DND-41 (cell line): ENCODE results near the gene PHACTR1.

Source experiments
- ATAC-seq: fragments of 200-7000 bp; cut with Tn5 transposase; 3 replicates; pipeline ENCODE4 v1.9.1; 2021; ENCODE audit warnings: low read depth; ENCODE audit not compliant: insufficient read depth
- DNase-seq: peaks from one replicate; pipeline ENCODE4 v3.0.0-alpha.2; 2020
- H2AFZ ChIP-seq: 2 replicates; pipeline ENCODE4 v1.6.0; 2012; ENCODE audit warnings: low read depth, low read length
- H3K27ac ChIP-seq: 2 replicates; pipeline ENCODE4 v1.5.1; 2012; ENCODE audit warnings: low read length, inconsistent platforms
- H3K27me3 ChIP-seq: fragments of 200-600 bp; sonication (generic); 2 replicates; pipeline ENCODE4 v1.6.0; 2012; ENCODE audit warnings: low read length, mild to moderate bottlenecking, inconsistent platforms; ENCODE audit not compliant: insufficient read depth, poor library complexity
- H3K36me3 ChIP-seq: 2 replicates; pipeline ENCODE4 v1.5.1; 2012; ENCODE audit warnings: low read length, inconsistent platforms; ENCODE audit not compliant: insufficient read depth
- H3K4me1 ChIP-seq: 2 replicates; pipeline ENCODE4 v1.5.1; 2012; ENCODE audit warnings: mild to moderate bottlenecking, low read length; ENCODE audit not compliant: insufficient read depth
- H3K4me2 ChIP-seq: 2 replicates; pipeline ENCODE4 v1.6.0; 2012; ENCODE audit warnings: mild to moderate bottlenecking, moderate library complexity, low read length, inconsistent platforms; ENCODE audit not compliant: insufficient read depth
- H3K4me3 ChIP-seq, 2 experiments: fragments of 200-600 bp in 1 of 2; shearing (Covaris generic) in 1 of 2; 2 replicates each; pipeline ENCODE4 v1.5.1; 2012 to 2016; ENCODE audit warnings: inconsistent platforms in 2 of 2, low read length in 2 of 2, mild to moderate bottlenecking in 2 of 2, low read depth in 1 of 2, moderate library complexity in 1 of 2
- H3K79me2 ChIP-seq: 2 replicates; pipeline ENCODE4 v1.6.0; 2012; ENCODE audit warnings: low read length, inconsistent platforms; ENCODE audit not compliant: insufficient read depth
- H3K9ac ChIP-seq: 2 replicates; pipeline ENCODE4 v1.6.0; 2012; ENCODE audit warnings: low read depth, mild to moderate bottlenecking, inconsistent platforms, low read length, moderate library complexity
- H3K9me3 ChIP-seq: 2 replicates; pipeline ENCODE4 v1.5.1; 2012; ENCODE audit warnings: low read length, moderate library complexity, mild to moderate bottlenecking, inconsistent platforms; ENCODE audit not compliant: insufficient read depth, severe bottlenecking
- H4K20me1 ChIP-seq: 2 replicates; pipeline ENCODE4 v1.6.0; 2012; ENCODE audit warnings: low read length; ENCODE audit not compliant: insufficient read depth
- EZH2 ChIP-seq: IDR thresholded peaks from 3 replicates; pipeline ENCODE4 v1.6.1; 2012; ENCODE audit warnings: borderline replicate concordance, low read depth, mild to moderate bottlenecking, moderate library complexity, low read length, inconsistent platforms; ENCODE audit not compliant: severe bottlenecking
- TF ChIP-seq, protein P1 (sequence below): IDR thresholded peaks from 2 replicates; pipeline ENCODE4 v1.5.1; 2012; ENCODE audit warnings: borderline replicate concordance, low read length, moderate library complexity, mild to moderate bottlenecking; ENCODE audit not compliant: poor library complexity, severe bottlenecking; ENCODE audit errors: extremely low read depth

PHACTR1 gene

DNA sequence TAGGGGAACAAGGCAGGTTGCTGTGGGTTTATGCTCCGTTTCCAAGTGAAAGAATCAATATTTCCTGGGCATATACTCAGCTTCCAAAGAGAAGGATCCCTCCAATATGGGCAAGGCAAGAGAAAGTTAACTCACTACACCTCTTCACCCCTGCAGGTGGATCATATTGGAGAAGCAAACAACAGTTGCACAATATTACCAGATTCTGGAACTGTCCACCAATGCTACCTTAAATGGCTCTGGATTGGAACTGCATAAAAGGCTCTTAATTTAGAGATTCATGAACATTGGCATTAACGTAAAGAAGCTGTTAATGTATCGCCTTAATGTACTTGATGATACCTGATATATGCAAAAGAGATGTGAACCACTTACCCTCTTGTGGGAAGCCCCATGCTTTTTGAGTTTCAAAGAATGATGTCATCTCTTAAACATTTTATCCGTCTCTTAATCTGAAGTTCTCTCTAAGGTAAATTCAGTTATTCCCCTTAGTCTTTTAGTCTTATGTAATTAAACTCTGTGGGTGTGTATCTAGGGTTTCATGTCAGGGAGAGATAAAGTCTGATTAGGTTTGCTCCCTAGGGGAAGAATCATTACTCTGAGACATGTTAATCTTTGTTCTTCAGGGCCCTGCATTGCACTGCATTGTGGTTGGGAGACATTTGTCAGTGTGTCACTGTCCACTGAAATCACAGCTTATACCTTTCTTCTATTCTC is 99.5 kb downstream of the PHACTR1 start:
- H3K79me2 ChIP-seq, result no peaks in the 10 kb centered on the region
- H2AFZ ChIP-seq, result no peak overlapping the region
- H3K4me3 ChIP-seq, result no peak overlapping the region
- no peak overlapping the region for H3K9ac ChIP-seq
- ATAC-seq, result no peak
- no peaks in the 10 kb centered on the region for H3K9me3 ChIP-seq
- H3K4me2 ChIP-seq, result no peak overlapping the region
- TF ChIP-seq, protein P1, sequence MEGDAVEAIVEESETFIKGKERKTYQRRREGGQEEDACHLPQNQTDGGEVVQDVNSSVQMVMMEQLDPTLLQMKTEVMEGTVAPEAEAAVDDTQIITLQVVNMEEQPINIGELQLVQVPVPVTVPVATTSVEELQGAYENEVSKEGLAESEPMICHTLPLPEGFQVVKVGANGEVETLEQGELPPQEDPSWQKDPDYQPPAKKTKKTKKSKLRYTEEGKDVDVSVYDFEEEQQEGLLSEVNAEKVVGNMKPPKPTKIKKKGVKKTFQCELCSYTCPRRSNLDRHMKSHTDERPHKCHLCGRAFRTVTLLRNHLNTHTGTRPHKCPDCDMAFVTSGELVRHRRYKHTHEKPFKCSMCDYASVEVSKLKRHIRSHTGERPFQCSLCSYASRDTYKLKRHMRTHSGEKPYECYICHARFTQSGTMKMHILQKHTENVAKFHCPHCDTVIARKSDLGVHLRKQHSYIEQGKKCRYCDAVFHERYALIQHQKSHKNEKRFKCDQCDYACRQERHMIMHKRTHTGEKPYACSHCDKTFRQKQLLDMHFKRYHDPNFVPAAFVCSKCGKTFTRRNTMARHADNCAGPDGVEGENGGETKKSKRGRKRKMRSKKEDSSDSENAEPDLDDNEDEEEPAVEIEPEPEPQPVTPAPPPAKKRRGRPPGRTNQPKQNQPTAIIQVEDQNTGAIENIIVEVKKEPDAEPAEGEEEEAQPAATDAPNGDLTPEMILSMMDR, result no peak
- no peak for TF ChIP-seq EZH2
- DNase-seq, result no peak
- peaks cover 4% of the 10 kb centered on the region for H3K27me3 ChIP-seq
- no peaks in the 10 kb centered on the region for H4K20me1 ChIP-seq
- peaks cover 24% of the 10 kb centered on the region for H3K4me1 ChIP-seq
- H3K36me3 ChIP-seq, result no peaks in the 10 kb centered on the region
- H3K27ac ChIP-seq, result no peak overlapping the region

DNA sequence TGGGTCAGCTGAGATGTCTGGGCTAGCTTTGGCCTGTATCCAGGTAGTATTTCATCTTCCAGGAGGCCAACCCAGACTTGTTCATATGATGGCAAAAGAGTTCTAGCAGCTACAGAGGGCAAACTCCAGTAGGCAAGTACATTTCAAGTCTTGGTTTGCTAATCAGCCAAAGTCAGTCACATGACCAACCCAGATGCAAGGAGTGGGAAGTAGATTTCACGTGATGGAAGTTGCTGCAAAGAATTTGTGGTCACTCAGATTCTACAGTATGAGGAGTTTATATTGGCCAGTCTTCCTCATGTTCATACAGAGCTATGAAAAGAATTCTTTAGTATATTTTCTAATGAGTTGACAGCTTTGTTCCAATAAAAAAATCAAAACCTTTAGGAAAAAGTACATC is 101.8 kb downstream of the PHACTR1 start:
- DNase-seq (no peak), ATAC-seq (no peak)
- H3K4me2 ChIP-seq, result no peak overlapping the region
- H3K4me1 ChIP-seq, result peaks cover 15% of the 10 kb centered on the region
- H3K9me3 ChIP-seq, result no peaks in the 10 kb centered on the region
- H2AFZ ChIP-seq, result no peak overlapping the region
- H3K27ac ChIP-seq, result no peak overlapping the region
- TF ChIP-seq, protein P1, result no peak
- no peak for TF ChIP-seq EZH2
- peaks cover 4% of the 10 kb centered on the region for H3K27me3 ChIP-seq
- H3K36me3 ChIP-seq, result no peaks in the 10 kb centered on the region
- H3K4me3 ChIP-seq, result no peak overlapping the region
- no peaks in the 10 kb centered on the region for H3K79me2 ChIP-seq
- no peak overlapping the region for H3K9ac ChIP-seq
- H4K20me1 ChIP-seq, result no peaks in the 10 kb centered on the region

DNA sequence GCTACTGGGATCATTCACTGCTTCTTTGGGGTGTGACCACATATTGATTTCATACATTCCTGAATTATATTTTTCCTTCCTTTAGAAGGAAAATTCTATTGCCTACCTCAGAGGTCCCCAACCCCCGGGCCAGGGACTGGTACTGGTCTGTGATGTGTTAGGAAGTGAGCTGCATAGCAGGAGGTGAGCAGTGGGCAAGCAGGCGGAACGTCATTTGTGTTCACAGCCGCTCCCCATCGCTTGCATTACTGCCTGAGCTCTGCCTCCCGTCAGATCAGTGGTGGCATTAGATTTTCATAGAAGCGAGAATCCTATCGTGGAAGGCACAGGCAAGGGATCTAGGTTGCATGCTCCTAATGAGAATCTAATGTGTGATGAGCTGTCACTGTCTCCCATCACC is 107.3 kb downstream of the PHACTR1 start:
- DNase-seq (no peak), ATAC-seq (no peak)
- Histone ChIP-seq H2AFZ (no peak overlapping the region), H3K9me3 (no peaks in the 10 kb centered on the region), H3K36me3 (no peaks in the 10 kb centered on the region), H3K9ac (no peak overlapping the region), H3K4me3 (no peak overlapping the region), H3K4me1 (peaks cover 7% of the 10 kb centered on the region), H3K27ac (no peak overlapping the region), H3K79me2 (no peaks in the 10 kb centered on the region), H4K20me1 (no peaks in the 10 kb centered on the region), H3K27me3 (peaks cover 4% of the 10 kb centered on the region), H3K4me2 (no peak overlapping the region)
- TF ChIP-seq, protein P1, result no peak
- no peak for TF ChIP-seq EZH2

DNA sequence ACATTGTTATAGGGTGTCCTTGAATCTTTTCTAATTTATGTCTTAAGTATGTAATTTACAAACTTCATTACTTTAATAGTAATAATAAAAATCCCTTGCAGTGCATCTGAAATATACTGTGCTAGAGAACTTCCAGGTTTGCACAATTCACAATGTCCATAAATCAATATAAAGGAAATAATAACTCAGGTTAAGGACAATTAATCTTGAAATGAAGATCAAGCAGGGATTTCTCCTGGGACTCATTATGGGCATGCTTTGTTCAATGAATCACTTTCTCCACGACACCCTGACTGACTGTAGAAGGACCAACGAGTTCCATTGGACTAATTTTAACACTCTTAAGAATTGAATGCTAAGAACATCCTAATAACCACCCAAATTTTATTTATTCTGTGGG is 110.0 kb downstream of the PHACTR1 start:
- Histone ChIP-seq H2AFZ (no peak overlapping the region), H3K4me3 (no peak overlapping the region), H3K36me3 (no peaks in the 10 kb centered on the region), H3K4me1 (no peaks in the 10 kb centered on the region), H3K27ac (no peak overlapping the region), H4K20me1 (no peaks in the 10 kb centered on the region), H3K9me3 (no peaks in the 10 kb centered on the region), H3K79me2 (no peaks in the 10 kb centered on the region), H3K27me3 (peaks cover 3% of the 10 kb centered on the region), H3K9ac (no peak overlapping the region), H3K4me2 (no peak overlapping the region)
- DNase-seq (no peak), ATAC-seq (no peak)
- TF ChIP-seq EZH2, result no peak
- TF ChIP-seq, protein P1, result no peak
